GM23338 (cell line): ENCODE data around the gene FNDC1. TPM values are rescaled to one million over a fixed set of nuclear protein-coding genes. Genes with fewer than 3 reads are reported as not detected.

Experiments
- ATAC-seq: fragments of 200-7000 bp; cut with Tn5 transposase; 3 replicates; pipeline ENCODE4 v1.9.1; 2020
- DNase-seq: peaks from one replicate; pipeline ENCODE4 v3.0.0-alpha.2; 2015; ENCODE audit warnings: low spot score
- H2AFZ ChIP-seq: fragments of 200-600 bp; sonication (generic); 2 replicates; pipeline ENCODE4 v1.8.0; 2016; ENCODE audit warnings: antibody characterized with exemption, mild to moderate bottlenecking, moderate library complexity
- H3F3A ChIP-seq: fragments of 200-600 bp; sonication (generic); replicated peaks from 2 replicates; pipeline ENCODE4 v1.8.0; 2017; ENCODE audit warnings: antibody characterized with exemption, mixed run types, low read depth
- H3K27ac ChIP-seq: fragments of 200-600 bp; sonication (generic); 2 replicates; pipeline ENCODE4 v1.6.1; 2016; ENCODE audit warnings: low read depth
- H3K27me3 ChIP-seq: fragments of 200-600 bp; sonication (generic); 2 replicates; pipeline ENCODE4 v1.8.0; 2016; ENCODE audit warnings: mild to moderate bottlenecking, mixed run types, moderate library complexity; ENCODE audit not compliant: insufficient read depth
- H3K36me3 ChIP-seq: fragments of 200-600 bp; sonication (generic); 2 replicates; pipeline ENCODE4 v1.8.0; 2016; ENCODE audit warnings: mild to moderate bottlenecking; ENCODE audit not compliant: insufficient read depth
- H3K4me1 ChIP-seq: fragments of 200-600 bp; sonication (generic); 2 replicates; pipeline ENCODE4 v1.8.0; 2016; ENCODE audit warnings: mild to moderate bottlenecking, moderate library complexity; ENCODE audit not compliant: insufficient read depth
- H3K4me2 ChIP-seq: fragments of 200-600 bp; sonication (generic); 2 replicates; pipeline ENCODE4 v1.7.1; 2017; ENCODE audit warnings: mixed run types
- H3K4me3 ChIP-seq: fragments of 200-600 bp; sonication (generic); 2 replicates; pipeline ENCODE4 v1.6.1; 2016; ENCODE audit warnings: mixed run types
- H3K79me2 ChIP-seq: fragments of 200-600 bp; sonication (generic); replicated peaks from 2 replicates; pipeline ENCODE4 v1.8.0; 2017; ENCODE audit warnings: mild to moderate bottlenecking; ENCODE audit not compliant: insufficient read depth
- H3K9me2 ChIP-seq: fragments of 200-600 bp; sonication (generic); 2 replicates; pipeline ENCODE4 v1.8.0; 2017; ENCODE audit not compliant: insufficient read depth
- H4K20me1 ChIP-seq: fragments of 200-600 bp; sonication (generic); replicated peaks from 2 replicates; pipeline ENCODE4 v1.8.0; 2017; ENCODE audit warnings: mild to moderate bottlenecking; ENCODE audit not compliant: insufficient read depth
- H3K27ac Mint-ChIP-seq: 2 replicates; pipeline ENCODE4 v1.8.0; 2020; ENCODE audit warnings: inconsistent platforms, mild to moderate bottlenecking, moderate library complexity, mixed read lengths
- H3K27me3 Mint-ChIP-seq: 3 replicates; pipeline ENCODE4 v1.8.0; 2022; ENCODE audit warnings: low read depth, mild to moderate bottlenecking, moderate library complexity, mixed read lengths, inconsistent platforms; ENCODE audit not compliant: insufficient read depth, poor library complexity
- H3K36me3 Mint-ChIP-seq: 3 replicates; pipeline ENCODE4 v1.8.0; 2021; ENCODE audit warnings: low read depth, mild to moderate bottlenecking, inconsistent platforms, moderate library complexity, mixed read lengths
- H3K4me1 Mint-ChIP-seq: 3 replicates; pipeline ENCODE4 v1.8.0; 2020; ENCODE audit warnings: mild to moderate bottlenecking, inconsistent platforms, mixed read lengths
- H3K4me3 Mint-ChIP-seq: 3 replicates; pipeline ENCODE4 v1.8.0; 2021; ENCODE audit warnings: moderate library complexity, mild to moderate bottlenecking, inconsistent platforms, mixed read lengths
- H3K9me3 Mint-ChIP-seq: 3 replicates; pipeline ENCODE4 v1.8.0; 2020; ENCODE audit warnings: moderate library complexity, mild to moderate bottlenecking, inconsistent platforms, mixed read lengths
- CREB1 ChIP-seq: fragments of 250-450 bp; sonication (Bioruptor Pico); IDR thresholded peaks from 2 replicates; pipeline ENCODE4 v1.5.0; 2020; ENCODE audit warnings: low read depth, mild to moderate bottlenecking, moderate library complexity
- EZH2 ChIP-seq: fragments of 200-600 bp; sonication (generic); IDR thresholded peaks from one replicate; pipeline ENCODE4 v1.8.0; 2017; ENCODE audit warnings: antibody characterized with exemption, mild to moderate bottlenecking, low read depth; ENCODE audit not compliant: unreplicated experiment
- EZH2phosphoT487 ChIP-seq: fragments of 200-600 bp; sonication (generic); IDR thresholded peaks from one replicate; pipeline ENCODE4 v1.8.1; 2018; ENCODE audit warnings: antibody characterized with exemption; ENCODE audit not compliant: unreplicated experiment
- JUNB ChIP-seq: IDR thresholded peaks from one replicate; pipeline ENCODE4 v1.6.1; 2016; ENCODE audit warnings: antibody characterized with exemption; ENCODE audit not compliant: unreplicated experiment
- NANOG ChIP-seq: IDR thresholded peaks from 2 replicates; pipeline ENCODE4 v1.6.1; 2016; ENCODE audit warnings: antibody characterized with exemption, borderline replicate concordance
- STAT1 ChIP-seq: IDR thresholded peaks from one replicate; pipeline ENCODE4 v1.6.1; 2016; ENCODE audit warnings: antibody characterized with exemption; ENCODE audit not compliant: unreplicated experiment
- ZNF114 ChIP-seq: fragments of 250-450 bp; sonication (Bioruptor Pico); IDR thresholded peaks from 2 replicates; pipeline ENCODE4 v1.5.0; 2020; ENCODE audit warnings: mild to moderate bottlenecking, moderate library complexity
- ZNF331 ChIP-seq: fragments of 250-450 bp; sonication (Bioruptor Pico); IDR thresholded peaks from 2 replicates; pipeline ENCODE4 v1.5.0; 2020; ENCODE audit warnings: low read depth, mild to moderate bottlenecking, moderate library complexity
- polyA plus RNA-seq: library from polyadenylated mRNA; unstranded; fragments of >200 nt; fragmentation: Nextera tagmentation; extraction: Ambion mirVana; gene quantifications from 2 replicates; pipeline ENCODE4 v1.2.1, GENCODE V29; 2016
- total RNA-seq: library from RNA; depleted of rRNA; stranded (reverse); fragments of >200 nt; shearing (Covaris generic); gene quantifications from 2 replicates; pipeline ENCODE4 v1.2.3, GENCODE V29; 2014
- TF ChIP-seq, protein P1 (sequence below): IDR thresholded peaks from 2 replicates; pipeline ENCODE4 v1.6.1; 2016; ENCODE audit warnings: antibody characterized with exemption
- TF ChIP-seq, protein P2 (sequence below): fragments of 250-450 bp; sonication (Bioruptor Pico); IDR thresholded peaks from 2 replicates; pipeline ENCODE4 v1.5.0; 2020; ENCODE audit warnings: mild to moderate bottlenecking, moderate library complexity
- TF ChIP-seq, protein P3 (sequence below): IDR thresholded peaks from one replicate; pipeline ENCODE4 v1.6.1; 2018; ENCODE audit warnings: antibody characterized with exemption; ENCODE audit not compliant: unreplicated experiment

FNDC1 gene
- total and polyA plus RNA-seq, 2 experiments from 2014 or later: 0.38 to 0.57 TPM

DNA sequence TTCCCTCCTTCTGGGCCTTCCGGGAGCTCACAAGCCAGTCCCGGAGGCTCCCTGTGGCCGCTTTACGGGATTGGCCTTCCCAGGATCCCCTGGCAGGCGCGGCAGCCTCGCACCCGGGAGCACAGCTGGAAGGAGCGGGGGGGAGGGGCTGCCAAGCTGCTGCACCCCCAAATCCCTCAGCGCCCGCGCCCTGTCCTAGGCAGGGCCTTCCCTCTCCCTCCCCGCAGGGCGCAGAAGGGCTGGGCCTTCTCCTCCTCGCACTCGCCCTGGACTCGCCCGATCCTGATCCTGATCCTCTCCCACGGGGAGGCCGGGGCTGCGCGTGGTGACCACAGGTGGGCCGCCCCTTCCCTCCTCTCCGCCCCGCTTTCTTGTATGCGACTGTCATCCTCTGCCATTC lies 146.4 kb downstream of the FNDC1 start:
- no peaks in the 10 kb centered on the region for H3K9me2 ChIP-seq
- TF ChIP-seq ZNF114 (CRISPR knock-in tag): no peak
- TF ChIP-seq, protein P1, sequence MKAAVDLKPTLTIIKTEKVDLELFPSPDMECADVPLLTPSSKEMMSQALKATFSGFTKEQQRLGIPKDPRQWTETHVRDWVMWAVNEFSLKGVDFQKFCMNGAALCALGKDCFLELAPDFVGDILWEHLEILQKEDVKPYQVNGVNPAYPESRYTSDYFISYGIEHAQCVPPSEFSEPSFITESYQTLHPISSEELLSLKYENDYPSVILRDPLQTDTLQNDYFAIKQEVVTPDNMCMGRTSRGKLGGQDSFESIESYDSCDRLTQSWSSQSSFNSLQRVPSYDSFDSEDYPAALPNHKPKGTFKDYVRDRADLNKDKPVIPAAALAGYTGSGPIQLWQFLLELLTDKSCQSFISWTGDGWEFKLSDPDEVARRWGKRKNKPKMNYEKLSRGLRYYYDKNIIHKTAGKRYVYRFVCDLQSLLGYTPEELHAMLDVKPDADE: no peak
- TF ChIP-seq, protein P2, sequence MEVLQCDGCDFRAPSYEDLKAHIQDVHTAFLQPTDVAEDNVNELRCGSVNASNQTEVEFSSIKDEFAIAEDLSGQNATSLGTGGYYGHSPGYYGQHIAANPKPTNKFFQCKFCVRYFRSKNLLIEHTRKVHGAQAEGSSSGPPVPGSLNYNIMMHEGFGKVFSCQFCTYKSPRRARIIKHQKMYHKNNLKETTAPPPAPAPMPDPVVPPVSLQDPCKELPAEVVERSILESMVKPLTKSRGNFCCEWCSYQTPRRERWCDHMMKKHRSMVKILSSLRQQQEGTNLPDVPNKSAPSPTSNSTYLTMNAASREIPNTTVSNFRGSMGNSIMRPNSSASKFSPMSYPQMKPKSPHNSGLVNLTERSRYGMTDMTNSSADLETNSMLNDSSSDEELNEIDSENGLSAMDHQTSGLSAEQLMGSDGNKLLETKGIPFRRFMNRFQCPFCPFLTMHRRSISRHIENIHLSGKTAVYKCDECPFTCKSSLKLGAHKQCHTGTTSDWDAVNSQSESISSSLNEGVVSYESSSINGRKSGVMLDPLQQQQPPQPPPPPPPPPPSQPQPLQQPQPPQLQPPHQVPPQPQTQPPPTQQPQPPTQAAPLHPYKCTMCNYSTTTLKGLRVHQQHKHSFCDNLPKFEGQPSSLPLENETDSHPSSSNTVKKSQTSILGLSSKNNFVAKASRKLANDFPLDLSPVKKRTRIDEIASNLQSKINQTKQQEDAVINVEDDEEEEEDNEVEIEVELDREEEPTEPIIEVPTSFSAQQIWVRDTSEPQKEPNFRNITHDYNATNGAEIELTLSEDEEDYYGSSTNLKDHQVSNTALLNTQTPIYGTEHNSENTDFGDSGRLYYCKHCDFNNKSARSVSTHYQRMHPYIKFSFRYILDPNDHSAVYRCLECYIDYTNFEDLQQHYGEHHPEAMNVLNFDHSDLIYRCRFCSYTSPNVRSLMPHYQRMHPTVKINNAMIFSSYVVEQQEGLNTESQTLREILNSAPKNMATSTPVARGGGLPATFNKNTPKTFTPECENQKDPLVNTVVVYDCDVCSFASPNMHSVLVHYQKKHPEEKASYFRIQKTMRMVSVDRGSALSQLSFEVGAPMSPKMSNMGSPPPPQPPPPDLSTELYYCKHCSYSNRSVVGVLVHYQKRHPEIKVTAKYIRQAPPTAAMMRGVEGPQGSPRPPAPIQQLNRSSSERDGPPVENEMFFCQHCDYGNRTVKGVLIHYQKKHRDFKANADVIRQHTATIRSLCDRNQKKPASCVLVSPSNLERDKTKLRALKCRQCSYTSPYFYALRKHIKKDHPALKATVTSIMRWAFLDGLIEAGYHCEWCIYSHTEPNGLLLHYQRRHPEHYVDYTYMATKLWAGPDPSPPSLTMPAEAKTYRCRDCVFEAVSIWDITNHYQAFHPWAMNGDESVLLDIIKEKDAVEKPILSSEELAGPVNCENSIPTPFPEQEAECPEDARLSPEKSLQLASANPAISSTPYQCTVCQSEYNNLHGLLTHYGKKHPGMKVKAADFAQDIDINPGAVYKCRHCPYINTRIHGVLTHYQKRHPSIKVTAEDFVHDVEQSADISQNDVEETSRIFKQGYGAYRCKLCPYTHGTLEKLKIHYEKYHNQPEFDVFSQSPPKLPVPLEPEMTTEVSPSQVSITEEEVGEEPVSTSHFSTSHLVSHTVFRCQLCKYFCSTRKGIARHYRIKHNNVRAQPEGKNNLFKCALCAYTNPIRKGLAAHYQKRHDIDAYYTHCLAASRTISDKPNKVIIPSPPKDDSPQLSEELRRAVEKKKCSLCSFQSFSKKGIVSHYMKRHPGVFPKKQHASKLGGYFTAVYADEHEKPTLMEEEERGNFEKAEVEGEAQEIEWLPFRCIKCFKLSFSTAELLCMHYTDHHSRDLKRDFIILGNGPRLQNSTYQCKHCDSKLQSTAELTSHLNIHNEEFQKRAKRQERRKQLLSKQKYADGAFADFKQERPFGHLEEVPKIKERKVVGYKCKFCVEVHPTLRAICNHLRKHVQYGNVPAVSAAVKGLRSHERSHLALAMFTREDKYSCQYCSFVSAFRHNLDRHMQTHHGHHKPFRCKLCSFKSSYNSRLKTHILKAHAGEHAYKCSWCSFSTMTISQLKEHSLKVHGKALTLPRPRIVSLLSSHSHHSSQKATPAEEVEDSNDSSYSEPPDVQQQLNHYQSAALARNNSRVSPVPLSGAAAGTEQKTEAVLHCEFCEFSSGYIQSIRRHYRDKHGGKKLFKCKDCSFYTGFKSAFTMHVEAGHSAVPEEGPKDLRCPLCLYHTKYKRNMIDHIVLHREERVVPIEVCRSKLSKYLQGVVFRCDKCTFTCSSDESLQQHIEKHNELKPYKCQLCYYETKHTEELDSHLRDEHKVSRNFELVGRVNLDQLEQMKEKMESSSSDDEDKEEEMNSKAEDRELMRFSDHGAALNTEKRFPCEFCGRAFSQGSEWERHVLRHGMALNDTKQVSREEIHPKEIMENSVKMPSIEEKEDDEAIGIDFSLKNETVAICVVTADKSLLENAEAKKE (CRISPR knock-in tag): no peak
- H3K4me2 ChIP-seq: no peak overlapping the region
- H3F3A ChIP-seq: no peaks in the 10 kb centered on the region
- Mint-ChIP-seq H3K4me1 (no peaks in the 10 kb centered on the region), H3K27me3 (no peaks in the 10 kb centered on the region), H3K4me3 (no peak overlapping the region), H3K36me3 (no peaks in the 10 kb centered on the region), H3K27ac (no peak overlapping the region), H3K9me3 (no peaks in the 10 kb centered on the region)
- no peaks in the 10 kb centered on the region for H3K4me1 ChIP-seq
- H3K79me2 ChIP-seq: no peaks in the 10 kb centered on the region
- DNase-seq (no peak), ATAC-seq (peak; percentile 49; the same call in 2 of the 3 replicates)
- H3K27ac ChIP-seq: no peak overlapping the region
- H3K36me3 ChIP-seq: no peaks in the 10 kb centered on the region
- H3K27me3 ChIP-seq: no peaks in the 10 kb centered on the region
- H2AFZ ChIP-seq: peak overlapping the region; percentile 76; the same call in 1 of the 2 replicates
- H4K20me1 ChIP-seq: no peaks in the 10 kb centered on the region
- no peak overlapping the region for H3K4me3 ChIP-seq

DNA sequence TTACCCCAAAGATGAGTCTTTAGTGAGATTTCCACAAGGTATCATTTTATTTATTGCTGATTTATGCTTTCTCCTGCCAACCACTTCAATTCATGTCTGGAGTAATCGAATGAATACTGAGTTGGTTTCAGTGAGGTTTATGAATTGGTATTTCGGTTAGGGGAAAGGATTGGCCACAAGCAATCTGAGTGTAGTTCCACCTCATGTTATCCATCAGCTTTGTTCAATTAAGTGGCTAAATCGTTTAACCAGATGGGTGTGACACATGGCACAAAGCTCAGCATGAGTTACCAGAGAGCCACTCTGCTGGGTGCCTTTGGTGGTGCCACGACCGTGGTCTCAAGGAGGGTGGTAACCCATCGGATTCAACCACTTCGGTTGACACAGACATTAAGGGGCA lies 148.2 kb downstream of the FNDC1 start:
- Histone ChIP-seq H2AFZ (no peak overlapping the region), H3K9me2 (0 out of 2 replicates have a peak, but pooled peaks cover 5% of the 10 kb centered on the region), H3K27ac (no peak overlapping the region), H3K27me3 (no peaks in the 10 kb centered on the region), H3K4me2 (no peak overlapping the region), H3K4me3 (no peak overlapping the region), H3K4me1 (no peaks in the 10 kb centered on the region), H3K36me3 (no peaks in the 10 kb centered on the region), H3K79me2 (no peaks in the 10 kb centered on the region), H3F3A (no peaks in the 10 kb centered on the region), H4K20me1 (no peaks in the 10 kb centered on the region)
- Mint-ChIP-seq H3K9me3 (no peaks in the 10 kb centered on the region), H3K4me3 (no peak overlapping the region), H3K27ac (no peak overlapping the region), H3K27me3 (no peaks in the 10 kb centered on the region), H3K4me1 (no peaks in the 10 kb centered on the region), H3K36me3 (no peaks in the 10 kb centered on the region)
- DNase-seq (no peak), ATAC-seq (no peak)
- no peak for TF ChIP-seq NANOG
- TF ChIP-seq STAT1: no peak
- no peak for TF ChIP-seq ZNF114 (CRISPR knock-in tag)
- no peak for TF ChIP-seq EZH2phosphoT487
- TF ChIP-seq CREB1 (CRISPR knock-in tag): no peak
- no peak for TF ChIP-seq JUNB
- no peak for TF ChIP-seq ZNF331
- TF ChIP-seq EZH2: no peak
- TF ChIP-seq, protein P3, sequence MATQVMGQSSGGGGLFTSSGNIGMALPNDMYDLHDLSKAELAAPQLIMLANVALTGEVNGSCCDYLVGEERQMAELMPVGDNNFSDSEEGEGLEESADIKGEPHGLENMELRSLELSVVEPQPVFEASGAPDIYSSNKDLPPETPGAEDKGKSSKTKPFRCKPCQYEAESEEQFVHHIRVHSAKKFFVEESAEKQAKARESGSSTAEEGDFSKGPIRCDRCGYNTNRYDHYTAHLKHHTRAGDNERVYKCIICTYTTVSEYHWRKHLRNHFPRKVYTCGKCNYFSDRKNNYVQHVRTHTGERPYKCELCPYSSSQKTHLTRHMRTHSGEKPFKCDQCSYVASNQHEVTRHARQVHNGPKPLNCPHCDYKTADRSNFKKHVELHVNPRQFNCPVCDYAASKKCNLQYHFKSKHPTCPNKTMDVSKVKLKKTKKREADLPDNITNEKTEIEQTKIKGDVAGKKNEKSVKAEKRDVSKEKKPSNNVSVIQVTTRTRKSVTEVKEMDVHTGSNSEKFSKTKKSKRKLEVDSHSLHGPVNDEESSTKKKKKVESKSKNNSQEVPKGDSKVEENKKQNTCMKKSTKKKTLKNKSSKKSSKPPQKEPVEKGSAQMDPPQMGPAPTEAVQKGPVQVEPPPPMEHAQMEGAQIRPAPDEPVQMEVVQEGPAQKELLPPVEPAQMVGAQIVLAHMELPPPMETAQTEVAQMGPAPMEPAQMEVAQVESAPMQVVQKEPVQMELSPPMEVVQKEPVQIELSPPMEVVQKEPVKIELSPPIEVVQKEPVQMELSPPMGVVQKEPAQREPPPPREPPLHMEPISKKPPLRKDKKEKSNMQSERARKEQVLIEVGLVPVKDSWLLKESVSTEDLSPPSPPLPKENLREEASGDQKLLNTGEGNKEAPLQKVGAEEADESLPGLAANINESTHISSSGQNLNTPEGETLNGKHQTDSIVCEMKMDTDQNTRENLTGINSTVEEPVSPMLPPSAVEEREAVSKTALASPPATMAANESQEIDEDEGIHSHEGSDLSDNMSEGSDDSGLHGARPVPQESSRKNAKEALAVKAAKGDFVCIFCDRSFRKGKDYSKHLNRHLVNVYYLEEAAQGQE: no peak
